NCI-H1092 treated with DMSO at 0.1 percent for 48 hours (cell line): ENCODE data around the gene FOS.
"Not testable (repeated sequence)": the region's sequence is repeated elsewhere in the genome, so short reads cannot be mapped to it uniquely, and the experiment has no call there.

Source experiments
- DNase-seq: peaks from one replicate; lab custom pipeline; 2025; lab: John Stamatoyannopoulos, UW

Gene FOS

GRCh38 chr14:75294649-75295033, 16.0 kb downstream of the FOS start:
- no peak for DNase-seq

- no peak for DNase-seq
These were observed 16.4 kb downstream of the FOS start for GRCh38 chr14:75295061-75295461.

GRCh38 chr14:75295491-75296345, 17.1 kb downstream of the FOS start:
- peak; percentile 59 for DNase-seq

- no peak for DNase-seq
These were observed 18.9 kb downstream of the FOS start for GRCh38 chr14:75297411-75298040.

GRCh38 chr14:75298187-75298965, 19.7 kb downstream of the FOS start:
- DNase-seq = no peak

GRCh38 chr14:75299059-75299458, 20.4 kb downstream of the FOS start:
- DNase-seq = no peak

- DNase-seq = no peak
These were observed 20.9 kb downstream of the FOS start for GRCh38 chr14:75299576-75299975.

- DNase-seq = no peak
These were observed 23.2 kb downstream of the FOS start for GRCh38 chr14:75301666-75302325.

GRCh38 chr14:75303381-75303789, 24.8 kb downstream of the FOS start:
- peak; percentile 65 for DNase-seq

- not testable (repeated sequence) for DNase-seq
These were observed 27.8 kb downstream of the FOS start for GRCh38 chr14:75306410-75306809.

- DNase-seq = peak; percentile 76
These were observed 28.5 kb downstream of the FOS start for GRCh38 chr14:75306927-75307699.

GRCh38 chr14:75307700-75308379, 29.2 kb downstream of the FOS start:
- peak; percentile 86 for DNase-seq

GRCh38 chr14:75308991-75309390, 30.4 kb downstream of the FOS start:
- not testable (repeated sequence) for DNase-seq

- not testable (repeated sequence) for DNase-seq
These were observed 30.9 kb downstream of the FOS start for GRCh38 chr14:75309561-75309960.

- peak; percentile 87 for DNase-seq
These were observed 31.9 kb downstream of the FOS start for GRCh38 chr14:75310295-75311111.

- DNase-seq = peak; percentile 32
These were observed 32.7 kb downstream of the FOS start for GRCh38 chr14:75311356-75311755.

- no peak for DNase-seq
These were observed 33.7 kb downstream of the FOS start for GRCh38 chr14:75312341-75312740.

GRCh38 chr14:75313294-75313693, 34.7 kb downstream of the FOS start:
- DNase-seq = no peak

- peak; percentile 82 for DNase-seq
These were observed 36.5 kb downstream of the FOS start for GRCh38 chr14:75315144-75315543.

GRCh38 chr14:75317148-75317547, 38.5 kb downstream of the FOS start:
- no peak for DNase-seq
